Natural killer cell treated with Interleukin-12 subunit alpha and Interleukin-12 subunit beta and Interleukin-15 and Interleukin-18, amount 100 ng/mL, for 72 hours (primary cell): ENCODE data around the gene DLK2. TPM values are rescaled to one million over a fixed set of nuclear protein-coding genes. Genes with fewer than 3 reads are reported as not detected.
"Not testable (repeated sequence)": the region's sequence is repeated elsewhere in the genome, so short reads cannot be mapped to it uniquely, and the experiment has no call there.

Experiments used
- ATAC-seq, 2 donors: fragments of 150-1000 bp; cut with Tn5 transposase in 1 of 2; sonication (Bioruptor Pico), chemical (Tn5 transposase) in 1 of 2; 2 replicates each; pipeline ENCODE4 v1.10.0; 2021
- DNase-seq: peaks from one replicate; pipeline ENCODE4 v3.0.0; 2022; ENCODE audit warnings: low spot score
- H3K27ac Mint-ChIP-seq, 2 donors: 1 replicate in 1 of 2; 2 replicates in 1 of 2; pipeline ENCODE4 v1.8.0; 2022; ENCODE audit warnings: mixed read lengths in 2 of 2, mild to moderate bottlenecking in 1 of 2, moderate library complexity in 1 of 2
- H3K27me3 Mint-ChIP-seq, 2 donors: 1 replicate in 1 of 2; 2 replicates in 1 of 2; pipeline ENCODE4 v1.8.0; 2022; ENCODE audit warnings: mixed read lengths in 2 of 2
- H3K36me3 Mint-ChIP-seq: one replicate; pipeline ENCODE4 v1.8.0; 2022; ENCODE audit warnings: mixed read lengths
- H3K4me1 Mint-ChIP-seq, 2 donors: 1 replicate in 1 of 2; 2 replicates in 1 of 2; pipeline ENCODE4 v1.8.0; 2022; ENCODE audit warnings: low read depth in 2 of 2, mixed read lengths in 2 of 2, mild to moderate bottlenecking in 1 of 2
- H3K4me3 Mint-ChIP-seq: one replicate; pipeline ENCODE4 v1.8.0; 2022; ENCODE audit warnings: mixed read lengths
- H3K9me3 Mint-ChIP-seq: 2 replicates; pipeline ENCODE4 v1.8.0; 2022; ENCODE audit warnings: mixed read lengths
- total RNA-seq, 2 donors: library from RNA; stranded (reverse); gene quantifications; one replicate each; pipeline ENCODE4 v1.2.3, GENCODE V29; 2022

Gene DLK2
- total RNA-seq, 2 donors from 2014 or later, result 0.14 TPM; not detected in 1

DNA sequence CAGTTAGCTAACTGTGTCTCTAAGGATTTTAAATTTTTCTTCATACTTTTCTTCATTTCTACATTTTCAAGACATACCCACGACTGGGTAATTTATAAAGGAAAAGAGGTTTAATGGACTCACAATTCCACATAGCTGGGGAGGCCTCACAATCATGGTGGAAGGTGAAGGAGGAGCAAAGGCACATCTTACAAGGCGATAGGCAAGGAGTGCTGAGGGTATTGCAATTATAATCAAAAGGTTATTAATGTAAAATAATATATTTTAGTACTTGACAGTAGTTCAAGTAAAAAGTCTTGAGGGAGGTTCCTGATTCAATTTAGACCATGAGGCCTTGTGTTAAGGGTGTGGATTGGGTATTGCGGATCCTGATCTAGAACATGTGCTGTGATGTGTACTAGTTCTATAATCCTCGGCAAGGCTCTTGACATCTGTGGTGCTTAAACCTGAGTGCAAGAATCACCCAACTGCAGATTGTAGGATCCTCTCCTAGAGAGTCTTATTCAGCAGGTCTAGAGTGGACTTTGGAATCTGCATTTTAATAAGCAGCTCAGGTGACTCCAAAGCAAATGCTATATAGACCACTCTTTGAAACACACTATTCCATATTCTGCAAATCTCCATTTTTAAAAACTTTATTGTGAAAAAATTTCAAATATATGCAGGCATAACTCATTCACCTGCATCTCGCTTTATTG, 35.2 kb downstream of the DLK2 start:
- no peak overlapping the region for H3K4me3 Mint-ChIP-seq
- H3K4me1 Mint-ChIP-seq, result no peaks in the 10 kb centered on the region
- no peaks in the 10 kb centered on the region for H3K9me3 Mint-ChIP-seq
- ATAC-seq (no peak), DNase-seq (no peak)
- peaks cover 10 to 11% of the 10 kb centered on the region in 2 donors for H3K27me3 Mint-ChIP-seq
- H3K27ac Mint-ChIP-seq, result no peak overlapping the region
- no peaks in the 10 kb centered on the region for H3K36me3 Mint-ChIP-seq

GRCh38 chr6:43416935-43417334, 38.4 kb downstream of the DLK2 start:
- H3K9me3 Mint-ChIP-seq, result no peaks in the 10 kb centered on the region
- H3K4me3 Mint-ChIP-seq, result no peak overlapping the region
- no peak for DNase-seq
- H3K4me1 Mint-ChIP-seq, result peaks cover 0 to 5% of the 10 kb centered on the region in 2 donors
- no peak for ATAC-seq
- no peak overlapping the region for H3K27ac Mint-ChIP-seq
- H3K27me3 Mint-ChIP-seq, result peaks cover 10 to 19% of the 10 kb centered on the region in 2 donors
- no peaks in the 10 kb centered on the region for H3K36me3 Mint-ChIP-seq

DNA sequence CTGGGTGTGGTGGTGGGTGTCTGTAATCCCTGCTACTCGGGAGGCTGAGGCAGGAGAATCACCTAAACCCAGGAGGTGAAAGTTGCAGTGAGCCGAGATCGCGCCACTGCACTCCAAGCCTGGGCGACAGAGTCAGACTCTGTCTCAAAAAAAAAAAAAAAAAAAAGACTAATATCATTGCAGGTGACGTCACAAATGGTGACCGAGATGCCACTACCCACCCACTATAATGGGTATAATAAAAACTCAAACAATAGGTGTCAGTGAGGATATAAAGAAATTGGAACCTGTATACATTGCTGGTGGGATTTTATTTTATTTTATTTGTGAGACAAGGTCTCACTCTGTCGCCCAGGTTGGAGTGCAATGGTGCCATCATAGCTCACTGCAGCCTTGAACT, 40.1 kb downstream of the DLK2 start:
- not testable (repeated sequence) for ATAC-seq, H3K27ac Mint-ChIP-seq, H3K4me3 Mint-ChIP-seq, H3K9me3 Mint-ChIP-seq, DNase-seq, H3K4me1 Mint-ChIP-seq, H3K36me3 Mint-ChIP-seq
- peaks cover 10 to 21% of the 10 kb centered on the region in 2 donors for H3K27me3 Mint-ChIP-seq

GRCh38 chr6:43413002-43413401, 42.3 kb downstream of the DLK2 start:
- H3K4me3 Mint-ChIP-seq, result no peak overlapping the region
- H3K36me3 Mint-ChIP-seq, result no peaks in the 10 kb centered on the region
- no peaks in the 10 kb centered on the region for H3K9me3 Mint-ChIP-seq
- no peak overlapping the region for H3K27ac Mint-ChIP-seq
- H3K27me3 Mint-ChIP-seq, result peaks cover 8 to 26% of the 10 kb centered on the region in 2 donors
- DNase-seq, result no peak
- peaks cover 0 to 5% of the 10 kb centered on the region in 2 donors for H3K4me1 Mint-ChIP-seq
- peak in 1 of 2 donors; percentile 15 for ATAC-seq

DNA sequence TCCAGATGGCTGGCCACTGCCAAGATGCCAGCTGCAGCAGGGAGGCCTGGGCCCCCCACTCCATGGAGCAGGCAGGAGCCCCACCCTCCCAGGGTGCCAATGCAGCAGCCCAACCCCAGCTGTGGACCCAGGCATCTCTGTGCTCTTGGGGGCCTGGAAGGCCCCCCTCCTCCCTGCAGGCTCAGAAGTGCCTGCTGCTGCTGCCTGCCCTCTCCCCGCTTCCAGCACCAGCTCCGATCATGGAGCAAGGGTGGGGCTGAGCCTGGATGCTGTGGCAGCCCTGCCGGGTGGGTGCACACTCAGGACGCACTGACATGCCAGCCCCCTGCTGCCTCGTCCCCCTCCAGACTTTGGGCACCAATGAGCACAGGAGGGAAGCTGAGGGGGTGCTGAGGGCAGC, 42.8 kb downstream of the DLK2 start:
- no peaks in the 10 kb centered on the region for H3K36me3 Mint-ChIP-seq
- H3K27me3 Mint-ChIP-seq, result peaks cover 3 to 27% of the 10 kb centered on the region in 2 donors
- no peak overlapping the region for H3K27ac Mint-ChIP-seq
- H3K4me3 Mint-ChIP-seq, result no peak overlapping the region
- no peak for DNase-seq
- H3K9me3 Mint-ChIP-seq, result no peaks in the 10 kb centered on the region
- peak; percentile 20 to 32 for ATAC-seq
- peaks cover 0 to 5% of the 10 kb centered on the region in 2 donors for H3K4me1 Mint-ChIP-seq

DNA sequence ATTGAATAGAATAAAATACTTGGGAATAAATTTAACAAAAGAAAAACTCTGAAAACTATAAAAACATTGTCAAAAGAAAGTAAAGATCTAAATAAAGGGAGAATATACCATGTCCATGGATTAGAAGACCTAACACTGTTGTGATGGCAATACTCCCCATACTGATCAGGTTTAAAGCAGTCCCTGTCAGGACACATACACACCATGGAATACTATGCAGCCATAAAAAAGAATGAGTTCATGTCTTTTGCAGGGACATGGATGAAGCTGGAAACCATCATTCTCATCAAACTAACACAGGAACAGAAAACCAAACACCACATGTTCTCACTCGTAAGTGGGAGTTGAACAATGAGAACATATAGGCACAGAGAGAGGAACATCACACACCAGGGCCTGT, 44.6 kb downstream of the DLK2 start:
- not testable (repeated sequence) for H3K27ac Mint-ChIP-seq, H3K9me3 Mint-ChIP-seq, ATAC-seq, DNase-seq, H3K36me3 Mint-ChIP-seq, H3K4me3 Mint-ChIP-seq, H3K4me1 Mint-ChIP-seq
- peaks cover 0 to 28% of the 10 kb centered on the region in 2 donors for H3K27me3 Mint-ChIP-seq

- no peak for ATAC-seq
- Mint-ChIP-seq H3K4me1 (no peaks in the 10 kb centered on the region), H3K27me3 (peaks cover 23 to 34% of the 10 kb centered on the region in 2 donors), H3K27ac (no peak overlapping the region), H3K4me3 (no peak overlapping the region), H3K9me3 (no peaks in the 10 kb centered on the region), H3K36me3 (no peaks in the 10 kb centered on the region)
- DNase-seq, result no peak
These were observed 47.1 kb downstream of the DLK2 start for GRCh38 chr6:43408259-43408658.

GRCh38 chr6:43407296-43407695, 48.1 kb downstream of the DLK2 start:
- Mint-ChIP-seq H3K4me3 (no peak overlapping the region), H3K36me3 (no peaks in the 10 kb centered on the region), H3K27me3 (peaks cover 27 to 34% of the 10 kb centered on the region in 2 donors), H3K9me3 (no peaks in the 10 kb centered on the region), H3K4me1 (no peaks in the 10 kb centered on the region), H3K27ac (no peak overlapping the region)
- DNase-seq (no peak), ATAC-seq (no peak)

GRCh38 chr6:43405354-43405753, 50.0 kb downstream of the DLK2 start:
- ATAC-seq (no peak), DNase-seq (no peak)
- no peaks in the 10 kb centered on the region for H3K4me1 Mint-ChIP-seq
- no peak overlapping the region for H3K4me3 Mint-ChIP-seq
- no peaks in the 10 kb centered on the region for H3K36me3 Mint-ChIP-seq
- no peak overlapping the region for H3K27ac Mint-ChIP-seq
- H3K9me3 Mint-ChIP-seq, result no peaks in the 10 kb centered on the region
- peaks cover 35% of the 10 kb centered on the region in 2 donors for H3K27me3 Mint-ChIP-seq

GRCh38 chr6:43402820-43403219, 52.5 kb downstream of the DLK2 start:
- no peak for ATAC-seq
- Mint-ChIP-seq H3K9me3 (no peaks in the 10 kb centered on the region), H3K4me3 (no peak overlapping the region), H3K36me3 (no peaks in the 10 kb centered on the region), H3K4me1 (no peaks in the 10 kb centered on the region), H3K27ac (no peak overlapping the region), H3K27me3 (peaks cover 29 to 38% of the 10 kb centered on the region in 2 donors)
- no peak for DNase-seq

- ATAC-seq (no peak), DNase-seq (no peak)
- H3K9me3 Mint-ChIP-seq, result no peaks in the 10 kb centered on the region
- no peak overlapping the region for H3K4me3 Mint-ChIP-seq
- H3K4me1 Mint-ChIP-seq, result no peaks in the 10 kb centered on the region
- no peaks in the 10 kb centered on the region for H3K36me3 Mint-ChIP-seq
- no peak overlapping the region for H3K27ac Mint-ChIP-seq
- H3K27me3 Mint-ChIP-seq, result peaks cover 25 to 38% of the 10 kb centered on the region in 2 donors
These were observed 53.6 kb downstream of the DLK2 start for GRCh38 chr6:43401730-43402129.

Other genes starting within 250 kb of the DLK2 start
- 10 to 100 TPM; 15.0 to 32.5 TPM for gene DNPH1, start 226.1 kb downstream of the DLK2 start, total RNA-seq
- gene TTBK1, start 212.1 kb downstream of the DLK2 start, total RNA-seq, result under 1 TPM; 0.75 to 0.81 TPM
- gene SLC22A7, start 157.3 kb downstream of the DLK2 start, total RNA-seq, result not detected
- 1 to 10 TPM in 1 of 2 donors, not detected in 1; 2.0 TPM for gene CRIP3, start 146.7 kb downstream of the DLK2 start, total RNA-seq
- gene ZNF318, start 85.9 kb downstream of the DLK2 start, total RNA-seq, result 10 to 100 TPM in 1 of 2 donors, 1 to 10 TPM in 1; 6.4 to 11.3 TPM
- gene ABCC10, start 28.0 kb downstream of the DLK2 start, total RNA-seq, result 10 to 100 TPM; 41.8 to 82.9 TPM
- 10 to 100 TPM; 44.6 to 80.4 TPM for gene TJAP1, start 22.0 kb upstream of the DLK2 start, total RNA-seq
- gene LRRC73, start 54.8 kb upstream of the DLK2 start, total RNA-seq, result under 1 TPM; 0.36 to 0.39 TPM
- gene YIPF3, start 61.4 kb upstream of the DLK2 start, total RNA-seq, result 10 to 100 TPM; 53.8 to 69.9 TPM
- 10 to 100 TPM; 46.9 to 61.5 TPM for gene POLR1C, start 61.5 kb upstream of the DLK2 start, total RNA-seq
- 100 to 1,000 TPM in 1 of 2 donors, 10 to 100 TPM in 1; 80.0 to 178 TPM for gene XPO5, start 120.5 kb upstream of the DLK2 start, total RNA-seq
- 10 to 100 TPM; 25.6 to 53.4 TPM for gene POLH, start 120.6 kb upstream of the DLK2 start, total RNA-seq
- gene GTPBP2, start 173.7 kb upstream of the DLK2 start, total RNA-seq, result 100 to 1,000 TPM in 1 of 2 donors, 10 to 100 TPM in 1; 85.4 to 116 TPM
- 10 to 100 TPM; 37.1 to 39.7 TPM for gene MAD2L1BP, start 180.3 kb upstream of the DLK2 start, total RNA-seq
- gene RSPH9, start 189.5 kb upstream of the DLK2 start, total RNA-seq, result not detected
- 10 to 100 TPM; 32.7 to 39.3 TPM for gene MRPS18A, start 232.2 kb upstream of the DLK2 start, total RNA-seq